IMR-90 (cell line): ENCODE data around the gene CDH13. TPM values are rescaled to one million over a fixed set of nuclear protein-coding genes. Genes with fewer than 3 reads are reported as not detected.

Experiments
- ATAC-seq: fragments of 200-7000 bp; cut with Tn5 transposase; 2 replicates; pipeline ENCODE4 v1.9.1; 2020; ENCODE audit warnings: low read depth, mild to moderate bottlenecking, moderate library complexity
- BruUV-seq: library from RNA; stranded (reverse); fragments of 400-500 nt; replicated peaks from 2 replicates; lab custom pipeline; 2021; lab: Mats Ljungman, UMichigan
- CTCF ChIA-PET: fragments of 300-600 bp; formaldehyde crosslinking; extraction: SDS; loops from one replicate; lab custom pipeline; 2021; ENCODE audit warnings: antibody characterized with exemption; lab: Yijun Ruan, JAX
- POLR2A ChIA-PET: fragments of 300-600 bp; sonication (Branson Sonifier 250); formaldehyde crosslinking; loops from one replicate; lab custom pipeline; 2022; ENCODE audit warnings: antibody characterized with exemption; ENCODE audit not compliant: unreplicated experiment; lab: Charles Lee
- DNase-seq: peaks from one replicate; pipeline ENCODE4 v3.0.0; 2013
- H2AFZ ChIP-seq: replicated peaks from 2 replicates; pipeline ENCODE3; 2013; ENCODE audit warnings: low read length, mild to moderate bottlenecking; ENCODE audit not compliant: poor library complexity
- H2AK5ac ChIP-seq: 2 replicates; pipeline ENCODE4 v1.6.1; 2013; ENCODE audit warnings: low read depth, low read length, inconsistent platforms
- H2AK9ac ChIP-seq: replicated peaks from 2 replicates; pipeline ENCODE3; 2013; ENCODE audit warnings: mild to moderate bottlenecking, low read depth, low read length, moderate library complexity; ENCODE audit not compliant: poor library complexity
- H2BK120ac ChIP-seq: 2 replicates; pipeline ENCODE4 v1.6.1; 2013; ENCODE audit warnings: low read depth, low read length, inconsistent platforms
- H2BK15ac ChIP-seq: 3 replicates; pipeline ENCODE4 v1.6.1; 2013; ENCODE audit warnings: low read depth, low read length, inconsistent platforms
- H2BK20ac ChIP-seq: 2 replicates; pipeline ENCODE4 v1.6.1; 2013; ENCODE audit warnings: low read depth, mild to moderate bottlenecking, inconsistent platforms, low read length, moderate library complexity
- H2BK5ac ChIP-seq: 2 replicates; pipeline ENCODE4 v1.6.1; 2013; ENCODE audit warnings: mild to moderate bottlenecking, low read depth, low read length, inconsistent platforms; ENCODE audit not compliant: poor library complexity, severe bottlenecking
- H3K14ac ChIP-seq: replicated peaks from 2 replicates; pipeline ENCODE4 v1.6.1; 2013; ENCODE audit warnings: low read depth, low read length, inconsistent platforms
- H3K18ac ChIP-seq: 2 replicates; pipeline ENCODE4 v1.6.1; 2013; ENCODE audit warnings: low read depth, low read length, control low read depth
- H3K23ac ChIP-seq: 2 replicates; pipeline ENCODE4 v1.6.1; 2013; ENCODE audit warnings: low read depth, low read length, inconsistent platforms
- H3K27ac ChIP-seq: 2 replicates; pipeline ENCODE4 v1.5.1; 2013; ENCODE audit warnings: mild to moderate bottlenecking, control low read depth, low read length; ENCODE audit not compliant: insufficient read depth
- H3K27me3 ChIP-seq: 2 replicates; pipeline ENCODE4 v1.6.1; 2013; ENCODE audit warnings: low read length; ENCODE audit not compliant: control insufficient read depth, insufficient read depth
- H3K36me3 ChIP-seq: 2 replicates; pipeline ENCODE4 v1.6.1; 2013; ENCODE audit warnings: low read length, mixed read lengths; ENCODE audit not compliant: control insufficient read depth, insufficient read depth
- H3K4ac ChIP-seq: 2 replicates; pipeline ENCODE4 v1.6.1; 2013; ENCODE audit warnings: low read depth, low read length, inconsistent platforms
- H3K4me1 ChIP-seq: 2 replicates; pipeline ENCODE4 v1.6.1; 2013; ENCODE audit warnings: low read length, mixed read lengths; ENCODE audit not compliant: control insufficient read depth, insufficient read depth
- H3K4me2 ChIP-seq: 2 replicates; pipeline ENCODE4 v1.6.1; 2013; ENCODE audit warnings: low read depth, mild to moderate bottlenecking, control low read depth, low read length, moderate library complexity
- H3K4me3 ChIP-seq: 2 replicates; pipeline ENCODE4 v1.5.1; 2013; ENCODE audit warnings: low read depth, mild to moderate bottlenecking, control low read depth, low read length, moderate library complexity; ENCODE audit not compliant: insufficient read depth
- H3K56ac ChIP-seq: 2 replicates; pipeline ENCODE4 v1.6.1; 2013; ENCODE audit warnings: low read length, inconsistent platforms; ENCODE audit not compliant: insufficient read depth; ENCODE audit errors: extremely low read depth
- H3K79me1 ChIP-seq, 2 experiments: 2 replicates each; pipeline ENCODE4 v1.6.1; 2013; ENCODE audit warnings: low read length in 2 of 2, inconsistent platforms in 1 of 2, low read depth in 1 of 2
- H3K9ac ChIP-seq: 2 replicates; pipeline ENCODE4 v1.6.1; 2013; ENCODE audit warnings: low read depth, low read length, control low read depth
- H3K9me1 ChIP-seq: 2 replicates; pipeline ENCODE4 v1.6.1; 2013; ENCODE audit warnings: low read length, inconsistent platforms; ENCODE audit not compliant: insufficient read depth
- H3K9me3 ChIP-seq: 2 replicates; pipeline ENCODE4 v1.6.1; 2013; ENCODE audit warnings: low read length; ENCODE audit not compliant: control insufficient read depth, insufficient read depth
- H4K20me1 ChIP-seq: 2 replicates; pipeline ENCODE4 v1.6.1; 2013; ENCODE audit warnings: low read length, inconsistent platforms; ENCODE audit not compliant: insufficient read depth
- H4K5ac ChIP-seq: 2 replicates; pipeline ENCODE4 v1.6.1; 2013; ENCODE audit warnings: mild to moderate bottlenecking, low read depth, low read length, control low read depth
- H4K8ac ChIP-seq, 2 experiments: 2 replicates each; pipeline ENCODE4 v1.6.1; 2013; ENCODE audit warnings: low read depth in 2 of 2, low read length in 2 of 2, control low read depth in 1 of 2, inconsistent platforms in 1 of 2
- H4K91ac ChIP-seq: 2 replicates; pipeline ENCODE4 v1.6.1; 2013; ENCODE audit warnings: low read depth, low read length, inconsistent platforms; ENCODE audit not compliant: insufficient read depth
- CEBPB ChIP-seq: IDR thresholded peaks from 2 replicates; pipeline ENCODE4 v1.6.1; 2012; ENCODE audit warnings: low read depth, low read length, improper control_type of control experiment
- CHD1 ChIP-seq: IDR thresholded peaks from 2 replicates; pipeline ENCODE4 v1.6.1; 2012; ENCODE audit warnings: low read depth, low read length, improper control_type of control experiment
- CTCF ChIP-seq: conservative IDR thresholded peaks from 2 replicates; pipeline ENCODE4 v1.5.1; 2012; ENCODE audit warnings: mild to moderate bottlenecking, low read depth, low read length, improper control_type of control experiment
- ELK1 ChIP-seq: fragments of 150-350 bp; IDR thresholded peaks from 2 replicates; pipeline ENCODE4 v1.6.1; 2016; ENCODE audit warnings: low read depth, mild to moderate bottlenecking, low read length, moderate library complexity, borderline replicate concordance
- FOS ChIP-seq: fragments of 150-350 bp; IDR thresholded peaks from 2 replicates; pipeline ENCODE4 v1.6.1; 2016; ENCODE audit warnings: low read depth, low read length
- MAFK ChIP-seq: IDR thresholded peaks from 2 replicates; pipeline ENCODE4 v1.6.1; 2012; ENCODE audit warnings: low read depth, low read length, improper control_type of control experiment
- MAZ ChIP-seq: IDR thresholded peaks from 2 replicates; pipeline ENCODE4 v1.6.1; 2012; ENCODE audit warnings: low read depth, mild to moderate bottlenecking, low read length, improper control_type of control experiment, moderate library complexity, borderline replicate concordance
- MXI1 ChIP-seq: IDR thresholded peaks from 2 replicates; pipeline ENCODE4 v1.6.1; 2012; ENCODE audit warnings: low read depth, mild to moderate bottlenecking, low read length, moderate library complexity, borderline replicate concordance
- NFE2L2 ChIP-seq: fragments of 150-350 bp; IDR thresholded peaks from 2 replicates; pipeline ENCODE4 v1.6.1; 2016; ENCODE audit warnings: low read depth, mild to moderate bottlenecking, low read length
- POLR2A ChIP-seq: IDR thresholded peaks from 2 replicates; pipeline ENCODE4 v1.6.1; 2012; ENCODE audit warnings: mild to moderate bottlenecking, low read depth, low read length
- RFX5 ChIP-seq: IDR thresholded peaks from 2 replicates; pipeline ENCODE4 v1.8.0; 2012; ENCODE audit warnings: low read depth, mild to moderate bottlenecking, low read length, moderate library complexity
- SMC3 ChIP-seq: fragments of 150-350 bp; IDR thresholded peaks from 2 replicates; pipeline ENCODE4 v1.6.1; 2016; ENCODE audit warnings: low read depth, mild to moderate bottlenecking, antibody characterized with exemption, low read length, moderate library complexity
- USF2 ChIP-seq: fragments of 150-350 bp; IDR thresholded peaks from 2 replicates; pipeline ENCODE4 v1.6.1; 2017; ENCODE audit warnings: mild to moderate bottlenecking, antibody characterized with exemption, low read length, low read depth
- WGBS, 2 experiments: methylation state at CpG; one replicate each; pipeline versions ENCODE4 v1.1.5 to v1.1.7; 2013; ENCODE audit warnings: missing lambda C conversion rate in 2 of 2; ENCODE audit not compliant: insufficient read length in 1 of 2; ENCODE audit errors: extremely low coverage in 2 of 2; 5-methylcytosine and 5-hydroxymethylcytosine counted together
- dilution Hi-C: fragments of 300-500 bp; cut with HindIII; formaldehyde crosslinking; loops from one replicate; pipeline ENCODE4 v1.14.3; 2018; ENCODE audit warnings: low sequenced_read_pairs; ENCODE audit not compliant: unreplicated experiment
- in situ Hi-C: fragments of 300-500 bp; cut with MboI; formaldehyde crosslinking; loops from 3 replicates; pipeline ENCODE4 v1.14.3; 2019; ENCODE audit warnings: low sequenced_read_pairs, inconsistent platforms, mixed read lengths
- intact Hi-C: fragments of 100-400 bp; cut with micrococcal nuclease; formaldehyde crosslinking; loops from 2 replicates; pipeline ENCODE4 v1.10.0; 2022
- polyA plus RNA-seq, 3 experiments: library from polyadenylated mRNA; depleted of rRNA; stranded (reverse); fragments of >200 nt; gene quantifications; 2 replicates each; pipeline ENCODE4 v1.2.3, GENCODE V29; 2012; ENCODE audit warnings: low replicate concordance in 1 of 3
- total RNA-seq: library from RNA; depleted of rRNA; stranded (reverse); fragments of >200 nt; gene quantifications from 2 replicates; pipeline ENCODE4 v1.2.3, GENCODE V29; 2012

CDH13 gene
- total and polyA plus RNA-seq, 2 of the 4 experiments (the other 2 are of a cell fraction) = 61.6 to 74.7 TPM

- H3K14ac ChIP-seq = no peak overlapping the region
Measured at GRCh38 chr16:83738923-83739503, 1112.2 kb downstream of the CDH13 start.

More at GRCh38 chr16:83738923-83739503, 1112.2 kb downstream of the CDH13 start:
- no peak overlapping the region for H3K9ac ChIP-seq
- no peak overlapping the region for H3K4me2 ChIP-seq
- H3K23ac ChIP-seq = no peak overlapping the region
- ATAC-seq = no peak
- no peak overlapping the region for H3K4ac ChIP-seq
- H4K5ac ChIP-seq = no peak overlapping the region
- H2BK20ac ChIP-seq = no peak overlapping the region
- peaks cover 7% of the 10 kb centered on the region; the same call in 1 of the 2 replicates for H3K9me3 ChIP-seq
- H2BK15ac ChIP-seq = no peak overlapping the region
- no peak overlapping the region for H3K27ac ChIP-seq
- H3K36me3 ChIP-seq = no peaks in the 10 kb centered on the region
- no peak overlapping the region for H3K56ac ChIP-seq
- H2BK120ac ChIP-seq = no peak overlapping the region
- H2AFZ ChIP-seq = no peak overlapping the region
- no peak overlapping the region for H3K18ac ChIP-seq
- no peaks in the 10 kb centered on the region for H3K79me1 ChIP-seq
- H3K27me3 ChIP-seq = no peaks in the 10 kb centered on the region; the same call in 1 of the 2 replicates
- H3K9me1 ChIP-seq = no peaks in the 10 kb centered on the region
- 76% methylated on average over 2 of the region's 7 CpGs; no CpG with 5 or more reads in 1 of the 2 experiments for WGBS, 2 experiments
- H3K4me3 ChIP-seq = no peak overlapping the region
- in situ Hi-C loops (no loop called here), dilution Hi-C loops (no loop called here), intact Hi-C loops (no loop called here)
- no peak overlapping the region for H2AK5ac ChIP-seq
- H2AK9ac ChIP-seq = no peak overlapping the region
- ChIA-PET POLR2A (no interaction called here), CTCF (no interaction called here)
- no peaks in the 10 kb centered on the region for H3K4me1 ChIP-seq
- no peaks in the 10 kb centered on the region for H4K20me1 ChIP-seq
- peak; percentile 31 for DNase-seq
- no peak for TF ChIP-seq CTCF
- TF ChIP-seq SMC3 = no peak
- no peak for TF ChIP-seq FOS
- no peak for TF ChIP-seq CEBPB
- TF ChIP-seq MAFK = no peak
- TF ChIP-seq CHD1 = no peak
- no peak for TF ChIP-seq MAZ
- no peak for TF ChIP-seq RFX5
- TF ChIP-seq MXI1 = no peak
- TF ChIP-seq USF2 = no peak
- no peak for TF ChIP-seq POLR2A
- TF ChIP-seq ELK1 = no peak
- no peak for TF ChIP-seq NFE2L2
- H4K91ac ChIP-seq = no peak overlapping the region
- H2BK5ac ChIP-seq = no peak overlapping the region
- BruUV-seq = no TSS peak
- no peak overlapping the region for H4K8ac ChIP-seq
